ENCODE results near the gene FHIT. TPM values are rescaled to one million over a fixed set of nuclear protein-coding genes. Genes with fewer than 3 reads are reported as not detected.
"Not testable (repeated sequence)": the region's sequence is repeated elsewhere in the genome, so short reads cannot be mapped to it uniquely, and the experiment has no call there.

Gene FHIT
- total and polyA plus RNA-seq, 5 experiments from 2014 or later = 11.7 to 32.3 (median 15.5) TPM

DNA sequence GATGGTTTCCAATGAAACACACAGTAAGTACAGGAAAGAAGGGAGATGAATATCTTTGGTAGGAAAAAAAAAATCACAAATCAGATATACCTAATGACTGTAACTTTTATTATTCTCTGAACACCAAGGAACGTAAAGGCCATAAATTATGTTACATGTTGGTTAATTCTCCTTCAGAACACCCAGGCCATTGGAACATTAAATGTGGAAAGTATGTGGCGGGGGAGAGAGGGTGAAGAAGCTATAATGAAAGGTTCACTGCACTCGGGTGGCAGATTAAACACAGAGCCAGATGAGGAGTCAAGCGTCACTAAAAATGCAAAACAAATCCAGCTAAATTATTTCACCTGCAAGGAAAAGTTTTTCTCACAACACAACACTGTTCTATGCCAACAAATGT, 193.8 kb downstream of the FHIT start:
- POLR2A ChIA-PET = no interaction called here
- Mint-ChIP-seq H3K36me3 (no peaks in the 10 kb centered on the region), H3K4me3 (no peak overlapping the region), H3K27me3 (no peaks in the 10 kb centered on the region), H3K27ac (no peak overlapping the region), H3K4me1 (no peaks in the 10 kb centered on the region), H3K9me3 (peaks cover 0 to 2% (median 0%) of the 10 kb centered on the region in 9 donors)
- ATAC-seq (no peak), DNase-seq (no peak)

- POLR2A ChIA-PET = no interaction called here
- no peaks in the 10 kb centered on the region for H3K4me1 Mint-ChIP-seq
- no peak overlapping the region for H3K4me3 Mint-ChIP-seq
- H3K36me3 Mint-ChIP-seq = peaks cover 0 to 2% (median 0%) of the 10 kb centered on the region in 3 donors
- no peaks in the 10 kb centered on the region for H3K27me3 Mint-ChIP-seq
- H3K27ac Mint-ChIP-seq = no peak overlapping the region
- no peak for DNase-seq
- peaks cover 0 to 2% (median 0%) of the 10 kb centered on the region in 9 donors for H3K9me3 Mint-ChIP-seq
- no peak for ATAC-seq
Measured at GRCh38 chr3:61055447-61055846, 195.8 kb downstream of the FHIT start.

GRCh38 chr3:61053781-61054496, 197.3 kb downstream of the FHIT start:
- ATAC-seq (no peak), DNase-seq (no peak)
- Mint-ChIP-seq H3K4me1 (no peaks in the 10 kb centered on the region), H3K27ac (no peak overlapping the region), H3K9me3 (peaks cover 0 to 9% (median 0%) of the 10 kb centered on the region in 9 donors), H3K4me3 (no peak overlapping the region), H3K36me3 (peaks cover 0 to 2% (median 0%) of the 10 kb centered on the region in 3 donors), H3K27me3 (no peaks in the 10 kb centered on the region)
- POLR2A ChIA-PET = no interaction called here

DNA sequence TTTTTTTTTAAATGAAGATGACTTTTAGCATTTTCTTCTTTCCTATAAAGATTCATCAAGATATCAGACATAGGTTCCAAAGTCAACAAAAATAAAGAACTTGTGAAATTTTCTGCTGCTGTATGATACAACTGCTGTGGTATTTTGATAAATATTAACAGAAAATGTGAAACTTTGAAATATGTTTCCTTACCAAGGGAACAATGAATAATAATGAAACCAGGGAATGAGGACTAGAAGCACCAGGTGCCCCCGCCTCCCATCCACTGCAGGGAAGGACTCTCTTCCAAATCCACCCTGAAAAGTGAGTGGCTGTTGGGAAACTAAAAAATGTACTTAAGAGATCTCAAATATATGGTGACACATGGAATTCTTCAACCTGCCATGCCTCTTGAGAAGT, 198.4 kb downstream of the FHIT start:
- POLR2A ChIA-PET = no interaction called here
- Mint-ChIP-seq H3K4me3 (no peak overlapping the region), H3K36me3 (peaks cover 0 to 2% (median 0%) of the 10 kb centered on the region in 3 donors), H3K27ac (no peak overlapping the region), H3K9me3 (peaks cover 0 to 13% (median 0%) of the 10 kb centered on the region in 9 donors), H3K27me3 (no peaks in the 10 kb centered on the region), H3K4me1 (no peaks in the 10 kb centered on the region)
- ATAC-seq = no peak
- no peak for DNase-seq

DNA sequence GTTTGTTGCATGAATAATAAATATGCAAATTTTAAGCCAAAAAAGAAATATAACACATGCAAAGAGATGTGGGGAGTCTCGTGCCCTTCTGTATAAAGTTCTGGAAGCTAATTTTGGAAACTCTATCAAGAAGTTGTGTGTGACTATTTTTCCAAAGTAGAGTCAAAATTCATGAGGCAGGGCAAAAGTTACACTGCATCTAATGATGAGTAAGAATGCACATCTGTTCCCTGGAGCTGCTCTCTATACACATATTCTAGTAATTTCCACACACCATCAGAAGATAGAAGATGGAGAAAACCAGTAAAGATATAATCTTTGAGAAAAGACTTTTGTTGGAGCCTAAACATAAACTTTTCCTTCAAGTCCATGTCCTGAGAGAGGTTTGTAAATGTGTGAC, 199.6 kb downstream of the FHIT start:
- POLR2A ChIA-PET = no interaction called here

DNA sequence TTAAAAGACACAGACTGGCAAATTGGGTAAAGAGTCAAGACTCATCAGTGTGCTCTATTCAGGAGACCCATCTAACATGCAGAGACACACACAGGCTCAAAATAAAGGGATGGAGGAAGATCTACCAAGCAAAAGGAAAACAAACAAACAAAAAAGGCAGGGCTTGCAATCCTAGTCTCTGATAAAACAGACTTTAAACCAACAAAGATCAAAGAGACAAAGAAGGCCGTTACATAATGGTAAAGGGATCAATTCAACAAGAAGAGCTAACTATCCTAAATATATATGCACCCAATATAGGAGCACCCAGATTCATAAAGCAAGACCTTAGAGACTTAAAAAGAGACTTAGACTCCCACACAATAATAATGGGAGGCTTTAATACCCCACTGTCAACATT, 206.1 kb downstream of the FHIT start:
- H3K4me3 Mint-ChIP-seq, DNase-seq, H3K27me3 Mint-ChIP-seq, H3K4me1 Mint-ChIP-seq, POLR2A ChIA-PET, ATAC-seq, H3K27ac Mint-ChIP-seq: not testable (repeated sequence)
- peaks cover 5 to 30% (median 7%) of the 10 kb centered on the region in 3 donors for H3K36me3 Mint-ChIP-seq
- H3K9me3 Mint-ChIP-seq = peaks cover 2 to 33% (median 15%) of the 10 kb centered on the region in 9 donors

More for the DNA sequence above, 199.6 kb downstream of the FHIT start:
- H3K4me3 Mint-ChIP-seq = no peak overlapping the region
- no peak overlapping the region for H3K27ac Mint-ChIP-seq
- H3K27me3 Mint-ChIP-seq = no peaks in the 10 kb centered on the region
- peaks cover 0 to 13% (median 6%) of the 10 kb centered on the region in 9 donors for H3K9me3 Mint-ChIP-seq
- ATAC-seq (no peak), DNase-seq (no peak)
- peaks cover 0 to 8% (median 0%) of the 10 kb centered on the region in 3 donors for H3K36me3 Mint-ChIP-seq
- H3K4me1 Mint-ChIP-seq = no peaks in the 10 kb centered on the region

GRCh38 chr3:61043156-61043555, 208.1 kb downstream of the FHIT start:
- ATAC-seq (no peak), DNase-seq (no peak)
- Mint-ChIP-seq H3K27ac (no peak overlapping the region), H3K9me3 (peaks cover 2 to 35% (median 15%) of the 10 kb centered on the region in 9 donors), H3K4me1 (no peaks in the 10 kb centered on the region), H3K4me3 (no peak overlapping the region), H3K36me3 (peaks cover 12 to 45% (median 25%) of the 10 kb centered on the region in 3 donors), H3K27me3 (no peaks in the 10 kb centered on the region)
- POLR2A ChIA-PET = no interaction called here

GRCh38 chr3:61040618-61041017, 210.6 kb downstream of the FHIT start:
- H3K27ac Mint-ChIP-seq = no peak overlapping the region
- no peaks in the 10 kb centered on the region for H3K27me3 Mint-ChIP-seq
- no peaks in the 10 kb centered on the region for H3K4me1 Mint-ChIP-seq
- no peak overlapping the region for H3K4me3 Mint-ChIP-seq
- H3K36me3 Mint-ChIP-seq = peaks cover 12 to 40% (median 25%) of the 10 kb centered on the region in 3 donors
- POLR2A ChIA-PET = no interaction called here
- no peak for DNase-seq
- peaks cover 0 to 36% (median 9%) of the 10 kb centered on the region in 9 donors for H3K9me3 Mint-ChIP-seq
- no peak for ATAC-seq

GRCh38 chr3:61035573-61035972, 215.7 kb downstream of the FHIT start:
- Mint-ChIP-seq H3K4me1 (no peaks in the 10 kb centered on the region), H3K27ac (no peak overlapping the region), H3K27me3 (no peaks in the 10 kb centered on the region), H3K36me3 (peaks cover 9 to 35% (median 18%) of the 10 kb centered on the region in 3 donors), H3K4me3 (no peak overlapping the region), H3K9me3 (peaks cover 0 to 36% (median 10%) of the 10 kb centered on the region in 9 donors)
- no peak for ATAC-seq
- DNase-seq = no peak
- POLR2A ChIA-PET = no interaction called here

- ATAC-seq = no peak
- POLR2A ChIA-PET = no interaction called here
- Mint-ChIP-seq H3K36me3 (peaks cover 0 to 16% (median 2%) of the 10 kb centered on the region in 3 donors), H3K27ac (no peak overlapping the region), H3K27me3 (no peaks in the 10 kb centered on the region), H3K4me1 (peaks cover 0 to 2% (median 0%) of the 10 kb centered on the region in 4 donors), H3K4me3 (no peak overlapping the region), H3K9me3 (peaks cover 0 to 15% (median 11%) of the 10 kb centered on the region in 9 donors)
- DNase-seq = no peak
Measured at GRCh38 chr3:61032991-61033390, 218.3 kb downstream of the FHIT start.

DNA sequence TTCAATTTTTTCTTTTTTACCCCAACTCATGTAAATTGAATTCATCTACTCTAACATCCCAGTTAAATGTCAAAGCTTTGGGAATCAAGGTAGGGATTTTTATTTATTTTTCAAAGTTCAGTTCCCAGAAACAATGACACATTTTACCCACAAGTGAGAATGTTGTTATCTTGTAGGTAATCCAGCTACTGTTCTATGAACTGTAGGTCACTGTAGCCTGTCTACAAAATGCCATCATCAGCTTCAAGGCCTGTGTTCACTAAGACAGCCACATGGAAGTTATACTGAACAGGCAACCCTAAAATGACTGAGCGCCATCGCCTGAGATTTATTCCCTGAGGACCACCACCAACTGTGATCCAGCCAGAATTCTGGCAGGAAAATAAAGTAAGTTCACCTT, 219.7 kb downstream of the FHIT start:
- H3K4me3 Mint-ChIP-seq = no peak overlapping the region
- H3K27me3 Mint-ChIP-seq = no peaks in the 10 kb centered on the region
- H3K36me3 Mint-ChIP-seq = peaks cover 0 to 16% (median 2%) of the 10 kb centered on the region in 3 donors
- peaks cover 0 to 2% (median 0%) of the 10 kb centered on the region in 4 donors for H3K4me1 Mint-ChIP-seq
- H3K9me3 Mint-ChIP-seq = peaks cover 0 to 15% (median 11%) of the 10 kb centered on the region in 9 donors
- H3K27ac Mint-ChIP-seq = no peak overlapping the region
- DNase-seq = no peak
- POLR2A ChIA-PET = no interaction called here
- ATAC-seq = no peak

GRCh38 chr3:61030469-61031035, 220.7 kb downstream of the FHIT start:
- DNase-seq = no peak
- no peaks in the 10 kb centered on the region for H3K27me3 Mint-ChIP-seq
- H3K27ac Mint-ChIP-seq = no peak overlapping the region
- peaks cover 0 to 2% (median 0%) of the 10 kb centered on the region in 4 donors for H3K4me1 Mint-ChIP-seq
- peaks cover 0 to 16% (median 2%) of the 10 kb centered on the region in 3 donors for H3K36me3 Mint-ChIP-seq
- POLR2A ChIA-PET = no interaction called here
- H3K9me3 Mint-ChIP-seq = peaks cover 0 to 15% (median 8%) of the 10 kb centered on the region in 9 donors
- no peak for ATAC-seq
- no peak overlapping the region for H3K4me3 Mint-ChIP-seq

DNA sequence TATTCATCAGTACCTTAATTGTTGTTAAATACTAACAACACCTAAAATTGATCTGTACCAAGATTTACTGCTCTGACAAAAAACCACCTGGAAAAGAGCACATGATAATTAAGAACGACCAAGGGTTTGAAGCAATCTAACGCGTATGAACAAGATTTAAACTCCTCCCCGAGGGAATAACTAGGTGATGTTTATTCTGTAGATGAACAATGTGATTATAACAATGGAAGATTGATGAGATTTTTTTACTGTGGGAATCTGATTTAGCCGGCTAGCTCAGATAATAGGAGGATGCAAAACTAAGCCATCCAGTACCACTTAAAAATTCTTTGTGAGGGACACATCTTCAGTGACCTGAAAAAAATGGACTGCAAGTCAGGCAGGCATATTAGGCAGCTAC, 222.1 kb downstream of the FHIT start:
- H3K4me1 Mint-ChIP-seq = peaks cover 0 to 2% (median 0%) of the 10 kb centered on the region in 4 donors
- ATAC-seq (no peak), DNase-seq (no peak)
- H3K36me3 Mint-ChIP-seq = peaks cover 0 to 12% (median 2%) of the 10 kb centered on the region in 3 donors
- no peak overlapping the region for H3K4me3 Mint-ChIP-seq
- no peak overlapping the region for H3K27ac Mint-ChIP-seq
- POLR2A ChIA-PET = no interaction called here
- no peaks in the 10 kb centered on the region for H3K27me3 Mint-ChIP-seq
- H3K9me3 Mint-ChIP-seq = peaks cover 0 to 8% (median 5%) of the 10 kb centered on the region in 9 donors

All from naive thymus-derived CD8-positive, alpha-beta T cell (primary cell).